ENCODE data around the gene CMSS1.

GRCh38 chr3:99825004-99825640 is 7.5 kb downstream of the CMSS1 start:
- TF ChIP-seq CTCF (conservative IDR thresholded peaks at IDR 0.05; ENCODE audit: low read length) = no peak
- TF ChIP-seq EZH2phosphoT487 (IDR thresholded peaks at IDR 0.05; ENCODE audit: borderline replicate concordance) = no peak

All from Loucy (cell line).